Measurements from ENCODE around the gene KCNJ12.

The KCNJ12 gene

DNA sequence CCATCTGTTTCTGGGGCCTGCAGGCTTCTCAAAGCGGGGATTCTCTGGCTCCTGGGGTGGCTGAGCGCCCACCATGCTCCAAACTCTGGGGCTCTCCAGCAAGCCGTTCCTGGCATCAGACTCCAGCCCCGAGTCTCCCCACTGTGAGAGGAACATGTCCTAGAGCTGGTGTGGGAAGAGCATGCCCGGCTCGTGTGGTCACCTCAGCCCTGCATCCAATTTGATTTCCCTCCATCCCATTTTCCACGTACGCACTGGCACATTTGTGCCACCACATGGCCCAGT, 23.2 kb upstream of the KCNJ12 start:
- DNase-seq (ENCODE audit: low read depth), result no peak
- TF ChIP-seq, protein P1, sequence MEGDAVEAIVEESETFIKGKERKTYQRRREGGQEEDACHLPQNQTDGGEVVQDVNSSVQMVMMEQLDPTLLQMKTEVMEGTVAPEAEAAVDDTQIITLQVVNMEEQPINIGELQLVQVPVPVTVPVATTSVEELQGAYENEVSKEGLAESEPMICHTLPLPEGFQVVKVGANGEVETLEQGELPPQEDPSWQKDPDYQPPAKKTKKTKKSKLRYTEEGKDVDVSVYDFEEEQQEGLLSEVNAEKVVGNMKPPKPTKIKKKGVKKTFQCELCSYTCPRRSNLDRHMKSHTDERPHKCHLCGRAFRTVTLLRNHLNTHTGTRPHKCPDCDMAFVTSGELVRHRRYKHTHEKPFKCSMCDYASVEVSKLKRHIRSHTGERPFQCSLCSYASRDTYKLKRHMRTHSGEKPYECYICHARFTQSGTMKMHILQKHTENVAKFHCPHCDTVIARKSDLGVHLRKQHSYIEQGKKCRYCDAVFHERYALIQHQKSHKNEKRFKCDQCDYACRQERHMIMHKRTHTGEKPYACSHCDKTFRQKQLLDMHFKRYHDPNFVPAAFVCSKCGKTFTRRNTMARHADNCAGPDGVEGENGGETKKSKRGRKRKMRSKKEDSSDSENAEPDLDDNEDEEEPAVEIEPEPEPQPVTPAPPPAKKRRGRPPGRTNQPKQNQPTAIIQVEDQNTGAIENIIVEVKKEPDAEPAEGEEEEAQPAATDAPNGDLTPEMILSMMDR (IDR thresholded peaks at IDR 0.05; ENCODE audit: insufficient read depth, low read depth, low read length, missing control alignments), result no peak
- H3K4me3 ChIP-seq (ENCODE audit: low read length), result no peak overlapping the region

DNA sequence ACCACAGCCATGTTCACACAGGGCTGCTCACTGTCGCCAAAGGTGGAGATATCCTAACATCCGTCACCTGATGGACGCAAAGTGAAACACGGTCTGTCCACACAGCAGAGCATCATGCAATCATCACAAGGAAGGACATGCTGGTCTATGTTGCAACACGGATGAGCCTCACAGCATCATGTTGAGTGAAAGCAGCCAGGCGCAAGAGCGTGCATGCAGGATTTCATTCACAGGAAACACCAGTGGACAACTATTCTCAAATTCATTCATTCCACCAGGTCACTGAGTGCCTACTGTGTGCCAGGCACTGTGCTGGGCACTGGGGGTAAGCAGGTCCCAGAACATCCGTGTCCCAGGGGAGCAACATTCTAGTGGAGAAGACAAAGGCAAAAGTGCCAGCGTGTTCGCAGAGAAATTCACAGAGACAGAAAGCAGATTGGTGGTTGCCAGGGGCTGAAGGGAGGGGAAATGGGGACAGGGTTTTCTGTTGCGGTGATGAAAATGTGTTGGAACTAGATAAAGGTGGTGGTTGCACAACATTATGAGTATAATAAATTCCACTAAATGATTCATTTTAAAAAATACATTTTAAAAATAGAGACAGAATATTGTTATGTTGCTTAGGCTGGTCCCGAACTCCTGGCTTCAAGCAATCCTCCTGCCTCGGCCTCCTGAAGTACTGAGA, 22.7 kb upstream of the KCNJ12 start:
- H3K4me3 ChIP-seq (ENCODE audit: low read length), result no peak overlapping the region
- TF ChIP-seq, protein P1 (IDR thresholded peaks at IDR 0.05; ENCODE audit: insufficient read depth, low read depth, low read length, missing control alignments), result no peak
- DNase-seq (ENCODE audit: low read depth), result peak; percentile 27

DNA sequence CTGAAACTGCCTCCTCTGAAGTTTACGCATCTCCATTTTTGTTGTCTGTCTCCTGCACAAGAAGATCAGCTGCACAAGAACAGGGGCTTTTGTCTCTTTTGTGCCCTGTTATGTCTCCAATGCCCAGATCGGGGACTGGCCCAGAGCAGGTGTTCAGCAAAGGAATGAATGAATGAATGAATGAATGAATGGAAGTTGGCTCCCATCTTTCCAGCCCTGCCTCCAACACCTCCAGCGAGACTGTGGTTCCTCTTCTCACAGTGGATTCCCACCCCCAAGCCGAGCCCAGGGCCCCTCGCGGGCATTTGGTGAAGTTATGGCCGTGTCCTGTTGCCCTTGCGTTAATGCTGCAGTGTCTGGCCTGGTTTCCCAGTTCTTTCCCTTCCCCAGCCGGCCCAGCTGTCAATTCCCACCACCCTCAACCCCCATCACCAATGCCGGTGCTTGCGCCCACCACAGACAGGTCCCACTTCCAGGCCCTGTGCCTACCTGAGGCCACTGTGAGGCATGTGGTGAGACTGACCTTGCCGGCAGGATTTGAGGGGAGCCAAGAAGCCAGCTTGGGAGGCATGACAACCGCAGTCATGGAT, 21.3 kb upstream of the KCNJ12 start:
- TF ChIP-seq, protein P1 (IDR thresholded peaks at IDR 0.05; ENCODE audit: insufficient read depth, low read depth, low read length, missing control alignments), result no peak
- no peak for DNase-seq (ENCODE audit: low read depth)
- no peak overlapping the region for H3K4me3 ChIP-seq (ENCODE audit: low read length)

DNA sequence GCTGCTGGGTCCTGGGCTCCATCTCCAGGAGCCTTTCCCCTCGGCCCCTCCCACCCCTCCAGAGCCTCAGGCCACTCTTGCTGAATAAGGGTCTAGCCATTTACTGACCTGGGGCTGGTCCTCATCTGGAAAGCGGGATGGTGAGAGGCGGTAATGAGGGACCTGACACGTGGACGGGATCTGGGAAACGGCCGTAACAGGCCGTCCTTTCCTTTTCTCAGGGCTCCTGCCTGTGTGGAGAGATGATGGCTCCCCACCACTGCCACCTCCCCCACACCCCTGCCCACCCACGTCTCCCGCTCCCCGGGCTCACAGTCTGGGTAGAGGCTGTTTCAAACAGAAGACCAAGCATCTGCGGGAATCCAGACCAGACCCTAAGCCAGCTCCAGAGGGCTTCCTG, 20.6 kb upstream of the KCNJ12 start:
- TF ChIP-seq, protein P1 (IDR thresholded peaks at IDR 0.05; ENCODE audit: insufficient read depth, low read depth, low read length, missing control alignments), result no peak
- no peak overlapping the region for H3K4me3 ChIP-seq (ENCODE audit: low read length)
- DNase-seq (ENCODE audit: low read depth), result no peak

DNA sequence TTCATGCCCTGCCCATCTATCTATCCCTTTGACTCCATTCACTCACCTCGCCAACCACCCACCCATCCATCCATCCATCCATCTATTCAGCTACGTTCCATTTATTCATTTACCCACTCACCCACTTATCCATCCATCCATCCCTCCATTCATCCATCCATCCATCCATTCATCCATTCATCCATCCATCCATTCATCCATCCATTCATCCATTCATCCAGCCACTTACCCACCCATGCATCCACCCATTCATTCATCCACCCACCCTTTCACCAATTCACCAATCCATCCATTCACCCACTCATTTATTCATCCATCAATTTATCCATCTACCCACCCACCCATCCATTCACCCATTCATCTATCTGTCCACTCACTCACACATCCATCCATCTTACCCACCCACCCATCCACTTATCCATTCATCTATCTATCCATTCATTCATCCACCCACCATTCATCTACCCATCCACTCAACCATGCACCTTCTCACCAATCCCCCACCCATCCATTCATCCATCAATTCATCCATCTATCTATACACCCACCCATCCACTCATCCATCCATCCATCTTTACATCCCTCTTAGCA, 19.5 kb upstream of the KCNJ12 start:
- TF ChIP-seq, protein P1 (IDR thresholded peaks at IDR 0.05; ENCODE audit: insufficient read depth, low read depth, low read length, missing control alignments), result no peak
- no peak for DNase-seq (ENCODE audit: low read depth)
- no peak overlapping the region for H3K4me3 ChIP-seq (ENCODE audit: low read length)

DNA sequence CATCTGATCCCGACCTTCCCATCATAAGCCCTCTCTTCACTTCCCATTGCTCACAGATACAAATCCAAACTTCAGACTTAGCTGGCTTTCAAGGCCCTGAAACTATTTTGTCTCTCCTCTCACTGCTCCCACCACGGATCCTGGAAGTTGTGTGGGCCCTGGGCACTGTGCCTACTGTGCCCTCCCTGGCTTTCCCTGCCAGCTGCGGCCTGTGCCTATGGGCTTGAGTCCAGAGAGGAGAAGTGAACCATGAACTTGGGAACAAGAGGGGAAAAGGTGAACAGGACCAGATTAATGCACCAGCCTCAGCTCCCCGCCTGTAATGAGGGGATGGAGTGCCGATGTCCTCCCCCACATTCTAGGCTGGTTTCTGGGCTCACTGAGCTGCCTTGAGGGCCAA, 18.9 kb upstream of the KCNJ12 start:
- no peak for DNase-seq (ENCODE audit: low read depth)
- no peak overlapping the region for H3K4me3 ChIP-seq (ENCODE audit: low read length)
- TF ChIP-seq, protein P1 (IDR thresholded peaks at IDR 0.05; ENCODE audit: insufficient read depth, low read depth, low read length, missing control alignments), result no peak

Data from epithelial cell of esophagus (primary cell).